NCI-H2227 (cell line): ENCODE data around the gene METTL23.

Source experiments
- DNase-seq: peaks from one replicate; lab custom pipeline; 2025; ENCODE audit not compliant: unreplicated experiment; lab: John Stamatoyannopoulos, UW

METTL23 gene

GRCh38 chr17:76755285-76755684 is 28.6 kb downstream of the METTL23 start:
- no peak for DNase-seq

- DNase-seq = no peak
Measured at GRCh38 chr17:76757256-76757655, 30.6 kb downstream of the METTL23 start.

DNA sequence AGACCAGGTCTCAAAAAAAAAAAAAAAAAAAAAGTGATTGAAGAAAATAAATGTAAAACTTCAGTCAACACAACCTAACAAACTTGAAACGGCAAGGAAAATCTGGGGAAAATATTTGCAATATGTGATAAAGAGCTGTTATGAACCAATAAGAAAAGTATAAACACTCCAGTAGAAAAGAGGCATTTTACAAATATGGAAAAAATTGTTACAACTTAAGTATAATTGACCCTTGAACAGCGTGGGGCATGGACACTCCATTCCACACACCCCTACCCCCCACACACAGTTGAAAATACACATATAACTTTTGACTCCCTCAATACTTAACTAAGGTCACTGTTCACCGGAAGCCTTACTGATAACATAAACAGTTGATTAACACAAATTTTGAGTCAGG is 31.9 kb downstream of the METTL23 start:
- DNase-seq = no peak

DNA sequence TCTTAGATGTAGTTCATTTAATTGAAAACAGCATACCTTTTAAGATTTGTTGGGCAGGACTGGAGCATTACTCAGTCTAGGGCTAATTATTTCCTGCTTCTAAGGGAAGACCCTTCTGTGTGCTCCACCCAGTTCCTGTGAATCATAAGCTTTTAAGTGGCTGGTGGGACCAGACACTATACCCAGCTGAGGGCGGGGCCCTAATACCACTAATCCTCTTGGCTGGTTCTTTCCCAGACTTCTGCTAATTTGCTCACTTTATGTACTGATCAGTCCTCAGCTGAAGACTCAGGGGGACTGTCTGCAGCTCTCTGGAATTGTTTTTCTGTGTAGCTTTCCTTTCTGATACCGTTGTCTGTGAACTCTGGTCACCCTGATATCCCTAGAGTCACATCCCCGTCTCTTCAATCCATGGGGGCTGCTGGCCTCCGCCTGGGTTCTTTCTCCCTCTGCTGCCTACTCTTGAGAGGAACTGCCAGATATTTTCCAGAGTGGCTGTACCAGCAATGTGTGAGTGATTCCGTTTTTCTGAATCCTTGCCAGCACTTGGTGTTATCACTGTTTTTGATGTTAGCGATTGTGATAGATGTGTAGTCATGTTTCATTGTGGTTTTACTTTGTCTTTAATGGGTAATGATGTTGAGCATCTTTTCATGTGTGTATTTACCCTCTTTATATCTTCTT is 46.3 kb downstream of the METTL23 start:
- DNase-seq = peak; percentile 26

DNA sequence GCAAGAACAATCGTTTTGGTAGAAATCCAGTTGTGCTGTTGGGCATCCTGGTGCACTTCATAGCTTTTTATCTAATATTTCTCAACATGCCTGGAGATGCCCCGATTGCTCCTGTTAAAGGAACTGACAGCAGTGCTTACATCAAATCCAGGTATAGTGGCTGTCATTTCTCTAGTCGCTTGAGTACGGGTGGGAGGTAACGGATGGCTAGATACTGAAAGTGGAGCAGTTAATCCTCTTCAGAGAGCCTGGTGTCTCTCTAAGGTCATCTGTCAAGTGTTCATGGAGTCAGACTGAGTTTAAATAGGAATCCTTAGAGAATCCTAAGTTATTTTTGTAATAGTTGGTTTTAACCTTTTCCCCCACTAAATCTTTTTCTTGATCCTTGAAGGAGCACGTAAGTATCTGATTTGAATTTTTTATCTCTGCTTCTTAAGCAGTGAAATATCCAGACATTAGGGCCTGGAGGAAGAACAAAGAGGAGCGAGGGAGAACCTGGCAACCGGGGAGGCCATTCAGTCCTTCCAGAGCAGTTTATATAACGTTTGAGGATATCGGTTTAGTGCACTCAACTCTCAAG is 48.5 kb downstream of the METTL23 start:
- peak; percentile 55 for DNase-seq

- no peak for DNase-seq
Measured at GRCh38 chr17:76781056-76781982, 54.7 kb downstream of the METTL23 start.

GRCh38 chr17:76783146-76783545 is 56.5 kb downstream of the METTL23 start:
- no peak for DNase-seq
